HL-60 (cell line): ENCODE results near the gene SLC17A1.

Experiments used
- CTCF ChIP-seq: IDR thresholded peaks from one replicate; pipeline ENCODE4 v1.5.1; 2011; ENCODE audit warnings: low read length, control low read depth, inconsistent platforms; ENCODE audit not compliant: insufficient read depth
- GABPA ChIP-seq: IDR thresholded peaks from 2 replicates; pipeline ENCODE4 v1.6.1; 2012; ENCODE audit warnings: low read depth
- POLR2AphosphoS5 ChIP-seq: IDR thresholded peaks from 2 replicates; pipeline ENCODE4 v1.6.1; 2012; ENCODE audit warnings: low read depth
- TF ChIP-seq, protein P1 (sequence below): IDR thresholded peaks from 2 replicates; pipeline ENCODE4 v1.6.1; 2012; ENCODE audit warnings: low read depth; ENCODE audit not compliant: insufficient replicate concordance

- no peak for TF ChIP-seq CTCF
- TF ChIP-seq GABPA, result no peak
- no peak for TF ChIP-seq POLR2AphosphoS5
- TF ChIP-seq, protein P1, sequence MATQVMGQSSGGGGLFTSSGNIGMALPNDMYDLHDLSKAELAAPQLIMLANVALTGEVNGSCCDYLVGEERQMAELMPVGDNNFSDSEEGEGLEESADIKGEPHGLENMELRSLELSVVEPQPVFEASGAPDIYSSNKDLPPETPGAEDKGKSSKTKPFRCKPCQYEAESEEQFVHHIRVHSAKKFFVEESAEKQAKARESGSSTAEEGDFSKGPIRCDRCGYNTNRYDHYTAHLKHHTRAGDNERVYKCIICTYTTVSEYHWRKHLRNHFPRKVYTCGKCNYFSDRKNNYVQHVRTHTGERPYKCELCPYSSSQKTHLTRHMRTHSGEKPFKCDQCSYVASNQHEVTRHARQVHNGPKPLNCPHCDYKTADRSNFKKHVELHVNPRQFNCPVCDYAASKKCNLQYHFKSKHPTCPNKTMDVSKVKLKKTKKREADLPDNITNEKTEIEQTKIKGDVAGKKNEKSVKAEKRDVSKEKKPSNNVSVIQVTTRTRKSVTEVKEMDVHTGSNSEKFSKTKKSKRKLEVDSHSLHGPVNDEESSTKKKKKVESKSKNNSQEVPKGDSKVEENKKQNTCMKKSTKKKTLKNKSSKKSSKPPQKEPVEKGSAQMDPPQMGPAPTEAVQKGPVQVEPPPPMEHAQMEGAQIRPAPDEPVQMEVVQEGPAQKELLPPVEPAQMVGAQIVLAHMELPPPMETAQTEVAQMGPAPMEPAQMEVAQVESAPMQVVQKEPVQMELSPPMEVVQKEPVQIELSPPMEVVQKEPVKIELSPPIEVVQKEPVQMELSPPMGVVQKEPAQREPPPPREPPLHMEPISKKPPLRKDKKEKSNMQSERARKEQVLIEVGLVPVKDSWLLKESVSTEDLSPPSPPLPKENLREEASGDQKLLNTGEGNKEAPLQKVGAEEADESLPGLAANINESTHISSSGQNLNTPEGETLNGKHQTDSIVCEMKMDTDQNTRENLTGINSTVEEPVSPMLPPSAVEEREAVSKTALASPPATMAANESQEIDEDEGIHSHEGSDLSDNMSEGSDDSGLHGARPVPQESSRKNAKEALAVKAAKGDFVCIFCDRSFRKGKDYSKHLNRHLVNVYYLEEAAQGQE, result no peak
These were observed 57.6 kb downstream of the SLC17A1 start for GRCh38 chr6:25774120-25774715.
